GM12801 (cell line): ENCODE results near the gene STK32A.

Experiments
- TF ChIP-seq, protein P1 (sequence below): IDR thresholded peaks from one replicate; pipeline ENCODE4 v1.5.1; 2011; ENCODE audit warnings: control low read depth; ENCODE audit not compliant: insufficient read length; ENCODE audit errors: extremely low read depth

Gene STK32A

GRCh38 chr5:147348451-147348850 lies 113.6 kb downstream of the STK32A start:
- TF ChIP-seq, protein P1, sequence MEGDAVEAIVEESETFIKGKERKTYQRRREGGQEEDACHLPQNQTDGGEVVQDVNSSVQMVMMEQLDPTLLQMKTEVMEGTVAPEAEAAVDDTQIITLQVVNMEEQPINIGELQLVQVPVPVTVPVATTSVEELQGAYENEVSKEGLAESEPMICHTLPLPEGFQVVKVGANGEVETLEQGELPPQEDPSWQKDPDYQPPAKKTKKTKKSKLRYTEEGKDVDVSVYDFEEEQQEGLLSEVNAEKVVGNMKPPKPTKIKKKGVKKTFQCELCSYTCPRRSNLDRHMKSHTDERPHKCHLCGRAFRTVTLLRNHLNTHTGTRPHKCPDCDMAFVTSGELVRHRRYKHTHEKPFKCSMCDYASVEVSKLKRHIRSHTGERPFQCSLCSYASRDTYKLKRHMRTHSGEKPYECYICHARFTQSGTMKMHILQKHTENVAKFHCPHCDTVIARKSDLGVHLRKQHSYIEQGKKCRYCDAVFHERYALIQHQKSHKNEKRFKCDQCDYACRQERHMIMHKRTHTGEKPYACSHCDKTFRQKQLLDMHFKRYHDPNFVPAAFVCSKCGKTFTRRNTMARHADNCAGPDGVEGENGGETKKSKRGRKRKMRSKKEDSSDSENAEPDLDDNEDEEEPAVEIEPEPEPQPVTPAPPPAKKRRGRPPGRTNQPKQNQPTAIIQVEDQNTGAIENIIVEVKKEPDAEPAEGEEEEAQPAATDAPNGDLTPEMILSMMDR, result no peak

DNA sequence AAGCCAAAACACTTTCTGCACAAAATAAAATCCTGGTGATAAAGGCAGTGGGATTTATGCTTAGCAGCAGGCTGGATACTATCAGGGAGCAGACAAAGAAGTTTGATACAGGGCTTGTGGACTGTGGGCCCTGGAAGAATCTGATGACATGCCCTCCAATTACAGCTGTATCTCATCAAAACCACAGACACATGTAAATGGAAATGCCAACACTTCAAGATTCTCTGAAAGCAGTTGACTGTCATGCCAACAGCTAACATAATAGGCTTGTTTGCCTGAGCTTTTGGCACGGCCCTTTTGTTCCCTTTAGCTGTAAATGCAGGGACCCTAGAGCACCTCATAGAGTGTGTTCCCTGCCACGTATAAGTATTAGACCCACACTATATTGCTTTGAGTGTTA lies 114.4 kb downstream of the STK32A start:
- TF ChIP-seq, protein P1, result no peak

DNA sequence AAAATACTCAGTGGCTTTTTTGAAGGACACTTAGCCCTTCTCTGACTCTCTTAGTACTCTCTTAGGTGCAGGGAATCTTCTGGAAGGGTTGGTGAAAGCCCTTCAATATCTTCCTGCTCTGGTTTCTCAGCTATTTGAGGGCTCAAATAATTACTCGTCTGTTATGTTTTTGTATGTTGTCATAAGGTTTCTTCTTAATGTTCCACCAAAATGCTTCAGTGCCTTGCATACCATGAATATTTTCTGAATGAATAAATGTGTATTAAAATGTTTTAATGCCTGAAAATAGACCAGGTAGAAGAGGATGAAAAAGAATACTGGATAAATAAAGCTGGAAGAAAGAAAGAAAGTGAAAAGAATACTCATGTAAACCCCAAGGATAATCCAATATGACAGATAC lies 124.3 kb downstream of the STK32A start:
- TF ChIP-seq, protein P1, result no peak

- TF ChIP-seq, protein P1, result no peak
Observed at GRCh38 chr5:147359581-147359980, 124.8 kb downstream of the STK32A start.

DNA sequence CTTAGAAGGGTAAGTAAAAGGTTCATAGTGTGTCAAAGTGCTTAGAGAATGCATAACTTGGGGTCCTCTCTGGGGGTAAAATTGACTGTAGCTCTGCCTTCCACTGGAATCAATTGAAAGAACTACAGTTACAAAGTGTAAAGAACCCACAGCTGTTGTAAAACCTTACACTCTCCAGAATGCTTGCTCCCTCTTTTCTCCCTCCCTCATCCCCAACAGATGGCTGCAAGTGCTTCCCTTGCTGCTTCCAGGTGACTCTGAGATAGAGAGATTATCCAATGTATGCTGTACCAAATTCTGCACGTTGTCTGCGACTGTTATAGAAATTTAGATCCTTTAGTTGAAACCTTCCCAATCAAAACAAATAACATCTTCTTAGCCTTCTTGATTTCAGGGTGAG lies 126.0 kb downstream of the STK32A start:
- TF ChIP-seq, protein P1, result no peak

GRCh38 chr5:147361441-147362175 lies 126.8 kb downstream of the STK32A start:
- TF ChIP-seq, protein P1, result no peak

- TF ChIP-seq, protein P1, result no peak
Observed at GRCh38 chr5:147369742-147370374, 135.0 kb downstream of the STK32A start.
